GM23338 (cell line): Measurements from ENCODE around the gene SYNRG.

Experiments used
- CREB1 ChIP-seq: fragments of 250-450 bp; sonication (Bioruptor Pico); IDR thresholded peaks from 2 replicates; pipeline ENCODE4 v1.5.0; 2020; ENCODE audit warnings: low read depth, mild to moderate bottlenecking, moderate library complexity
- CTCF ChIP-seq, 2 experiments: fragments of 200-600 bp in 1 of 2; sonication (generic) in 1 of 2; conservative IDR thresholded peaks; 2 replicates each; pipeline versions ENCODE4 v1.5.1 to v1.6.1; 2016 to 2017; ENCODE audit warnings: antibody characterized with exemption in 2 of 2, low read depth in 2 of 2, mild to moderate bottlenecking in 2 of 2, moderate library complexity in 1 of 2
- EZH2 ChIP-seq: fragments of 200-600 bp; sonication (generic); IDR thresholded peaks from one replicate; pipeline ENCODE4 v1.8.0; 2017; ENCODE audit warnings: antibody characterized with exemption, mild to moderate bottlenecking, low read depth; ENCODE audit not compliant: unreplicated experiment
- POLR2AphosphoS5 ChIP-seq: IDR thresholded peaks from 2 replicates; pipeline ENCODE4 v1.6.1; 2016; ENCODE audit warnings: antibody characterized with exemption, low read depth
- TF ChIP-seq, protein P1 (sequence below): IDR thresholded peaks from one replicate; pipeline ENCODE4 v1.6.1; 2018; ENCODE audit warnings: antibody characterized with exemption; ENCODE audit not compliant: unreplicated experiment

DNA sequence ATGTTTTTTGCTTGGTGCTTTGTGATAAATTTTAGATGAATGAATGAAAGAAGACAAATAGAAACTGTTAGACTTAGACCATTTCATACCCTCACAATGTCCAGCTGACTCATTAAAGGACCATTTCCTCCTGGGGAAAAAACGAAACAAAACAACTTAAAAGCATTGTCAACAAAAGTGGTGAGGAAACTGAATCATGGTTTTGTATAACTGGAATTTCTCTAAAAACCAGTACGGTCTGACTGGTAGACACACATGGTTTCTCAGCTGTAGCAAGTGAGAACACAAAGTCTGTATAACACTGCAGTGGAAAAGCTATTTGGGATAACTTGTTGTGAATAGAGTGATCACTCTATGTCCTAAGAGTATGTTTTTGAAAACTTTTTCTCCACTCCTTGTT lies 39.3 kb upstream of the SYNRG start:
- no peak for TF ChIP-seq POLR2AphosphoS5
- TF ChIP-seq, protein P1, sequence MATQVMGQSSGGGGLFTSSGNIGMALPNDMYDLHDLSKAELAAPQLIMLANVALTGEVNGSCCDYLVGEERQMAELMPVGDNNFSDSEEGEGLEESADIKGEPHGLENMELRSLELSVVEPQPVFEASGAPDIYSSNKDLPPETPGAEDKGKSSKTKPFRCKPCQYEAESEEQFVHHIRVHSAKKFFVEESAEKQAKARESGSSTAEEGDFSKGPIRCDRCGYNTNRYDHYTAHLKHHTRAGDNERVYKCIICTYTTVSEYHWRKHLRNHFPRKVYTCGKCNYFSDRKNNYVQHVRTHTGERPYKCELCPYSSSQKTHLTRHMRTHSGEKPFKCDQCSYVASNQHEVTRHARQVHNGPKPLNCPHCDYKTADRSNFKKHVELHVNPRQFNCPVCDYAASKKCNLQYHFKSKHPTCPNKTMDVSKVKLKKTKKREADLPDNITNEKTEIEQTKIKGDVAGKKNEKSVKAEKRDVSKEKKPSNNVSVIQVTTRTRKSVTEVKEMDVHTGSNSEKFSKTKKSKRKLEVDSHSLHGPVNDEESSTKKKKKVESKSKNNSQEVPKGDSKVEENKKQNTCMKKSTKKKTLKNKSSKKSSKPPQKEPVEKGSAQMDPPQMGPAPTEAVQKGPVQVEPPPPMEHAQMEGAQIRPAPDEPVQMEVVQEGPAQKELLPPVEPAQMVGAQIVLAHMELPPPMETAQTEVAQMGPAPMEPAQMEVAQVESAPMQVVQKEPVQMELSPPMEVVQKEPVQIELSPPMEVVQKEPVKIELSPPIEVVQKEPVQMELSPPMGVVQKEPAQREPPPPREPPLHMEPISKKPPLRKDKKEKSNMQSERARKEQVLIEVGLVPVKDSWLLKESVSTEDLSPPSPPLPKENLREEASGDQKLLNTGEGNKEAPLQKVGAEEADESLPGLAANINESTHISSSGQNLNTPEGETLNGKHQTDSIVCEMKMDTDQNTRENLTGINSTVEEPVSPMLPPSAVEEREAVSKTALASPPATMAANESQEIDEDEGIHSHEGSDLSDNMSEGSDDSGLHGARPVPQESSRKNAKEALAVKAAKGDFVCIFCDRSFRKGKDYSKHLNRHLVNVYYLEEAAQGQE: no peak
- TF ChIP-seq CTCF (conservative IDR thresholded peaks at IDR 0.05; ENCODE audit: low read depth in 2 of 2): no peak
- TF ChIP-seq EZH2: no peak
- no peak for TF ChIP-seq CREB1 (CRISPR knock-in tag)
